AG09309 (cell line): ENCODE measurements around the gene CACNA2D2.
A peak's percentile ranks its signal among the peaks of the same experiment; 100 is the strongest.

Experiments used
- DNase-seq: peaks from one replicate; pipeline ENCODE4 v3.0.0-alpha.2; 2010; ENCODE audit warnings: low read depth
- H3K4me3 ChIP-seq: 2 replicates; pipeline ENCODE4 v1.5.1; 2011; ENCODE audit warnings: mild to moderate bottlenecking, low read depth, low read length, moderate library complexity; ENCODE audit not compliant: control insufficient read depth
- TF ChIP-seq, protein P1 (sequence below): IDR thresholded peaks from 2 replicates; pipeline ENCODE4 v1.5.1; 2011; ENCODE audit warnings: mild to moderate bottlenecking, low read depth, low read length, inconsistent platforms; ENCODE audit not compliant: insufficient read depth, control insufficient read depth; ENCODE audit errors: missing control alignments

Gene CACNA2D2

DNA sequence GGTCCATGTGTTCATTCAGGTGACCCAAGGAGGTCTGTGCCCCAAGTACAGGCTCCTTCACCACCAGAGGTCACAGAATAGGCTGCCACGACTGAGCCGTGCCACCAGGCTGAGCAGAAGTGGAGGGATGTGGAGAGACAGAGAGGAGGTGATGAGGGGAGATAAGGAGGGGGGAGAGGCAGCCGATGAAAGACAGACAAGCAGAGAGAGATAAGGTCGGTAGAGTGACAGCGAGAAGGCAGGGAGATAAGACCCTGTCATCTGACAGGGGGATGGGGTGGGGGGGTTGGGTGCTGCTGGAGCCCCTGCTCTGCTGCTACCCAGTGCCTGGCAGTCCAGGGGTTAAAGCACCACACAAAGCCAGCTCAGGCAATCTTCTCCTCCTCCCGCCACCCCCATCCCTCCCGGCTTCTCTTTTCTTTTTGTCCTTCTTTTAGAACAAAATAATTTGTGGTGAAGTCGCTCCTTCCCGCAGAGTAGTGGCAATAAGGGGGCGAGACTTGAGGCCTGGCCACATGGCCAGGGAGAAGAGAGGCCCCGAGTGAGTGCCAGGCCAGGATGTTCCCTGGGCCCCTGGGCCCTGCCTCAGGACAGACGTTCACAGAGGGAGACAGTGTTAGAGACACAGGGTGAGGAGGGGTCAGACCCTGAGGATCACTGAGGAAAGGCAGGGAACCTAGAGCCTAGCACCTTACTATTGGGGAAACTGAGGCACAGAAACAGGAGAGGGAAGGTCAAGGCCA is 67.9 kb downstream of the CACNA2D2 start:
- no peak overlapping the region for H3K4me3 ChIP-seq
- TF ChIP-seq, protein P1, sequence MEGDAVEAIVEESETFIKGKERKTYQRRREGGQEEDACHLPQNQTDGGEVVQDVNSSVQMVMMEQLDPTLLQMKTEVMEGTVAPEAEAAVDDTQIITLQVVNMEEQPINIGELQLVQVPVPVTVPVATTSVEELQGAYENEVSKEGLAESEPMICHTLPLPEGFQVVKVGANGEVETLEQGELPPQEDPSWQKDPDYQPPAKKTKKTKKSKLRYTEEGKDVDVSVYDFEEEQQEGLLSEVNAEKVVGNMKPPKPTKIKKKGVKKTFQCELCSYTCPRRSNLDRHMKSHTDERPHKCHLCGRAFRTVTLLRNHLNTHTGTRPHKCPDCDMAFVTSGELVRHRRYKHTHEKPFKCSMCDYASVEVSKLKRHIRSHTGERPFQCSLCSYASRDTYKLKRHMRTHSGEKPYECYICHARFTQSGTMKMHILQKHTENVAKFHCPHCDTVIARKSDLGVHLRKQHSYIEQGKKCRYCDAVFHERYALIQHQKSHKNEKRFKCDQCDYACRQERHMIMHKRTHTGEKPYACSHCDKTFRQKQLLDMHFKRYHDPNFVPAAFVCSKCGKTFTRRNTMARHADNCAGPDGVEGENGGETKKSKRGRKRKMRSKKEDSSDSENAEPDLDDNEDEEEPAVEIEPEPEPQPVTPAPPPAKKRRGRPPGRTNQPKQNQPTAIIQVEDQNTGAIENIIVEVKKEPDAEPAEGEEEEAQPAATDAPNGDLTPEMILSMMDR: no peak
- DNase-seq: no peak

DNA sequence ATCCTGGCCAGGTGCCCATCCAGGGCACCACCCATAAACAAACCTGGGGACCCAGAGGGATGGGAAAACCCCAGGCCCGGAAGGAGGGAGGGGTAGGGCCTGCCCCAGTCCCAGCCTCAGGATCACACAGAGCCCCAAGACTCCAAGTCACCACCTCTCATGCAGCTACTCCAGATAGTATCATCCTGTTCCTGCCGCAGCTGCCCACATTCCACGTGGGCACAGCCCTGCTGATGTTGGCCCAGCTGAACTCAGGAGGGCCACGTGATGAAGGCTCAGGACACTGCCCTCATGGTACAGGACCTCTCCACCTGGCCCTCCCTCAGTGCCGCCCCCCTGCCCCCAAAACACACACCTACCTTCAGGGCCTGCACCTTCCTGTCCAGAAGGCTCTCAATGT is 69.5 kb downstream of the CACNA2D2 start:
- TF ChIP-seq, protein P1: no peak
- H3K4me3 ChIP-seq: no peak overlapping the region
- no peak for DNase-seq

DNA sequence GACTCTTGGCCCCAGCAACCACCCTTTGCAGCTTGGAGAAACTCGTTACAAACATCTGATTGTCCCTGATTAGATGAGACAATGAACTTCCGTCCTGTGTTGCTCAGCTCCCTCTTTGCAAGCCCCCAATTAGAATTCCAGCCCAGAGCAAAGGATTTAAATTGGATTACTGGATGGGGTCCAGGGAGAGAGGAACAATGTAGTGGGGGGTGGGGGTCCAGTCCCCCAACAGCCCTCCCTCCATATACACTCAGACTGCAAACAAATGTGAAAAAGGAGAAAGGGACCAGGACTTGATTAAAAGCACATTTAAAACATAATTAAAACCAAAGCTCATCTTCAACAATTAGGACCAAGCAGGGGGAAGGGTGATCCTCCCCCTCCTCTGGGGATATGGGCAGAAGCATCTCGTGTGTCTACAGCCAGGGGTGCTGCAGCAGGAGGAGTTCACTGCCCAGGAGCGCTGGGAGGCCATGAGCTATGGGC is 72.4 kb downstream of the CACNA2D2 start:
- DNase-seq: no peak
- TF ChIP-seq, protein P1: no peak
- no peak overlapping the region for H3K4me3 ChIP-seq

DNA sequence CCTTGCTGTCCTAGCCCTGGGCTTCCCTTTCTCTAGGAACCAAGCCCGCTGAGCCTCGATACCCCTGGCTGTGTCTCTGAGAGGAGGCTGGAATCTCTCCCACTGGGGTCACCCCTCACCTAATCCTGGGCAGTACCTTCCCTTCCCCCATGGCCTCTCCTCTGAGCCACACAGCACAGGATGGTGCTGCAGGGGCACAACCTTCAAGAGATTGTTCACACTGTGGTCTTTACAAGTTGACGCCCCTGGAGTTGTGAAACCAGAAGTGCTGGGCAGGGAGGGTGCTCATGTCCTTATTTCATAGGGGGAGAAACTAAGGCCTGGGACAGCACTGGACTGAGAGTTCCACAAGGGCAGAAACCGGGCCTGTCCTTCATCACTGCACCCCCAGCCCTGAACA is 73.2 kb downstream of the CACNA2D2 start:
- DNase-seq: no peak
- TF ChIP-seq, protein P1: no peak
- H3K4me3 ChIP-seq: no peak overlapping the region

DNA sequence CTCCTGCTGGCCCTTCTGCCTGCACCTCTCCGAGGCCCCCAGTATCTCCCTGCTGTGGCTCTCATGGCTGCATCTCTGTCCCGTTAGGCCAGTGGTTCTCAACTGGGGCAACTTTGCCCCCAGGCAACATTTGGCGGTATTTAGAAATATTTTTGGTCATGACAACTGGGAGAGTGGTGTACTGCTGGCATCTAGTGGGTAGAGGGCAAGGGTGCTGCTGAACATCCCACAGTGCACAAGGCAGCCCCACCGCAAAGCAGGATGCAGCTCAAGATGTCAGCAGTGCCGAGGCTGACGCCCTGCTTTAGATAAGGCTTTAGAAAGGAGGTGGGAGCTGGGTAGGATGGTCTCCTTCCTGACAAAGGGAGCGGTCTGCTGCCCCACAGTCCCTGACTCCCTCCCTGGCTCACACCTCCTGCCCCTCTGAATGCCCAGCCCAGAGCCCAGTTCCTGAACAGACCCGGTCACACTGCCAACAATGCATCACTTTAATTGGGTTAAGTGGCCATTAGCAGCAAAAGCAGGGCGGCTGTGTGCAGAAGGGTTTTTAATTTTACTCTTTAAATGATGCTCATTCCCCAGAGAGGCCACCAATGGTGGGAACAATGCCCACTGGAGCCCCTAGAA is 75.3 kb downstream of the CACNA2D2 start:
- no peak for DNase-seq
- TF ChIP-seq, protein P1: peak; percentile 18
- no peak overlapping the region for H3K4me3 ChIP-seq

DNA sequence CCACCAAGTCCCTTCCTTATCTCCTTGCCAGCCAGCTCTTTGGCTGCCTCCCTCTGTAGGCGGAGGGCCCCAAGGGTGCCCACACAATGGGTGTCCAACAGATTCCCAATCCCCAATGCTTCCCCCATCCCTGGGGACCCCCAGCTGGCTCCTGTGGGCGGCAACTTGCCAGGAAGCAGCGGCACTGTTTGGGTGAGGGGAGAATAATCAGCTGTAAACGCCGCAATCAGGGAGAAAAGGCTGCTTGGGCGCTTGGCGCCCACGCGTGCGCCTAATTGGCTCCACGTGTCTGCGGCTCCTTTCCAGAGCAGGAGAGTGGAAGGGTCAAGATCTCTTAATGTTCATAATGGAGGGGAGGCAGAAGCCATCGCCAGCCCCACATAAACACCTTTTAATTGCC is 76.2 kb downstream of the CACNA2D2 start:
- no peak for DNase-seq
- TF ChIP-seq, protein P1: no peak
- no peak overlapping the region for H3K4me3 ChIP-seq

DNA sequence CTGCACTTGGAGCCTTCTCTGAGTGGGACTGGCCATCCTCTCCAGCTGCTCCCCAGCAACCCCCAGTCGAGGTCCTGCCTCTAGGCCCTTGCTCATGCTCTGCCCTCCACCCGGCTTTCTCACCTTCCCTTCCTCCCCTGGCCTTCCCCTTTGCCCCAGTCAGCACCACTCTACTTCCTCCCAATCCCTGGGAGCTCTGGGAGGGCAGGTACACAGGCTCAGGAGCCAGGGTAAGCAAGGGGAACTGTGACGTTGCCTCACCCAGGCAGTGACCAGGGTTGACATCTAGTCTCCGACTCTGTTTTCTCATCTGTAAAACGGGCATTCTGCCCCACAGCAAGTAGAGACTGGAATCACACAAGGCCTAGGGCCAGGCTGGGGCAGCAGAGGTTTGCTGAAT is 77.5 kb downstream of the CACNA2D2 start:
- DNase-seq: no peak
- no peak overlapping the region for H3K4me3 ChIP-seq
- TF ChIP-seq, protein P1: no peak
